Cardiac muscle cell (in vitro differentiated cells and primary cell): ENCODE data around the gene INSR. TPM values are rescaled to one million over a fixed set of nuclear protein-coding genes. Genes with fewer than 3 reads are reported as not detected.

Experiments
- DNase-seq, 2 donors: peaks; one replicate each; pipeline versions ENCODE4 v3.0.0 to v3.0.0-alpha.2; 2010 to 2017; ENCODE audit warnings: low read depth in 1 of 2, low spot score in 1 of 2
- H3K27ac ChIP-seq: fragments of 200-600 bp; sonication (generic); 2 replicates; pipeline ENCODE4 v1.5.1; 2016
- H3K27me3 ChIP-seq: fragments of 200-600 bp; sonication (generic); 2 replicates; pipeline ENCODE4 v1.6.0; 2016; ENCODE audit warnings: control low read depth
- H3K36me3 ChIP-seq: fragments of 200-600 bp; sonication (generic); 2 replicates; pipeline ENCODE4 v1.5.1; 2016; ENCODE audit warnings: control low read depth
- H3K4me1 ChIP-seq: fragments of 200-600 bp; sonication (generic); 2 replicates; pipeline ENCODE4 v1.8.1; 2017; ENCODE audit warnings: low read depth, mild to moderate bottlenecking, mixed run types
- H3K4me3 ChIP-seq: fragments of 200-600 bp; sonication (generic); 2 replicates; pipeline ENCODE4 v1.5.1; 2016; ENCODE audit warnings: mild to moderate bottlenecking
- H3K9me3 ChIP-seq: fragments of 200-600 bp; sonication (generic); 2 replicates; pipeline ENCODE4 v1.5.1; 2017; ENCODE audit warnings: low read depth, mild to moderate bottlenecking, control low read depth
- polyA plus RNA-seq: library from polyadenylated mRNA; unstranded; fragments of >200 nt; fragmentation: Nextera tagmentation; extraction: Ambion mirVana; gene quantifications from 2 replicates; pipeline ENCODE4 v1.2.1, GENCODE V29; 2016
- total RNA-seq: library from RNA; depleted of rRNA; stranded (reverse); fragments of >200 nt; gene quantifications from 2 replicates; pipeline ENCODE4 v1.2.3, GENCODE V29; 2016
- TF ChIP-seq, protein P1 (sequence below): IDR thresholded peaks from 2 replicates; pipeline ENCODE4 v1.5.1; 2012; ENCODE audit warnings: low read depth, mild to moderate bottlenecking, low read length

INSR gene
- total and polyA plus RNA-seq, 2 experiments from 2014 or later = 7.0 to 34.9 TPM

DNA sequence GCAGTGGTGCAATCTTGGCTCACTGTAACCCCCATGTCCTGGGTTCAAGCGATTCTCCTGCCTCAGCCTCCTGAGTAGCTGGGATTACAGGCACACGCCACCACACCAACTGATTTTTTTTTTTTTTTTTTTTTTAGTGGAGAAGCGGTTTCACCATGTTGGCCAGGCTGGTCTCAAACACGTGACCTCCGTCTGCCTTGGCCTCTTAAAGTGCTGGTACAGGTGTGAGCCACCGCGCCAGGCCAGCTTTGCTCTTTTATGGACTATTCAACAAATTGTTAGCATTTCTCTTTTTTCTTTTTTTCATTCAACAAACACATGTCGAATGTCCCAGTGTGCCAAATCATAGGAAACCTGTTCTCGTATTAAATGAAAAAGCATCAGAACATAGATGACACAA is 99.6 kb downstream of the INSR start:
- Histone ChIP-seq H3K4me3 (no peak overlapping the region), H3K9me3 (no peaks in the 10 kb centered on the region), H3K4me1 (no peaks in the 10 kb centered on the region), H3K36me3 (no peaks in the 10 kb centered on the region), H3K27ac (no peak overlapping the region), H3K27me3 (peaks cover 4% of the 10 kb centered on the region)
- TF ChIP-seq, protein P1, sequence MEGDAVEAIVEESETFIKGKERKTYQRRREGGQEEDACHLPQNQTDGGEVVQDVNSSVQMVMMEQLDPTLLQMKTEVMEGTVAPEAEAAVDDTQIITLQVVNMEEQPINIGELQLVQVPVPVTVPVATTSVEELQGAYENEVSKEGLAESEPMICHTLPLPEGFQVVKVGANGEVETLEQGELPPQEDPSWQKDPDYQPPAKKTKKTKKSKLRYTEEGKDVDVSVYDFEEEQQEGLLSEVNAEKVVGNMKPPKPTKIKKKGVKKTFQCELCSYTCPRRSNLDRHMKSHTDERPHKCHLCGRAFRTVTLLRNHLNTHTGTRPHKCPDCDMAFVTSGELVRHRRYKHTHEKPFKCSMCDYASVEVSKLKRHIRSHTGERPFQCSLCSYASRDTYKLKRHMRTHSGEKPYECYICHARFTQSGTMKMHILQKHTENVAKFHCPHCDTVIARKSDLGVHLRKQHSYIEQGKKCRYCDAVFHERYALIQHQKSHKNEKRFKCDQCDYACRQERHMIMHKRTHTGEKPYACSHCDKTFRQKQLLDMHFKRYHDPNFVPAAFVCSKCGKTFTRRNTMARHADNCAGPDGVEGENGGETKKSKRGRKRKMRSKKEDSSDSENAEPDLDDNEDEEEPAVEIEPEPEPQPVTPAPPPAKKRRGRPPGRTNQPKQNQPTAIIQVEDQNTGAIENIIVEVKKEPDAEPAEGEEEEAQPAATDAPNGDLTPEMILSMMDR = no peak
- DNase-seq = no peak

DNA sequence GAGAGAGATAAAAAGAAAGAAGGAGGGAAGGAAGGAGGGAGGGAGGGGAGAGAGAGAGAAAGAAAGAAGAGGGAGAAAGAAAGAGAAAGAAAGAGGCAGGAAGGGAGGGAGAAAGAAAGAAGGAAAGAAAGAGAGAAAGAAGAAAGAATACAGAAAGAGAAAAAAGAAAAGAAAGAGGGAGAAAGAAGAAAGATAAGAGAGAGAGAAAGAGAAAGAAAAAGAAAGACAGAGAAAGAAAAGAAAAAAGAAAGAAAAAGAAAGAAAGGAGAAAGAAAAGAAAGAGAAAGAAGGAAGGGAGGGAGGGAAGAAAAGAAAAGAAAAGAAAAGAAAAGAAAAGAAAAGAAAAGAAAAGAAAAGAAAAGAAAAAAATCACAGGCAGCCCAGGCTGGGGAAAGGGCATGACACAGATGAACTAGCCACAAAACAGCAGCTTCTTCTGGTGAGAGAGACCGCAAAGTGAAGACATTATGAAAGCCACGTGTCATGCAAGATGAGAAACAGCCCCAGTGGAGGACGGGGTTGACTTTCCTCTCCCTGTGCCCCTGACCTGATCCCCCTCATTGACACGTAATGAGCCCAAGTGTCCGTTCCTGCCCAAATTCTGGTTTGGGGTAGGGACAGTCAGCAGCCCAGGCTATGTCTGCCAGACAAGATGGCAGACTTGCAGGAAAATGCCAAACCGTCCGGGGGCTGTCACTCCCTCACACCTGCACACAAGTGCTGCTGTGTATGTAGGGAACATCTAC is 102.1 kb downstream of the INSR start:
- no peak overlapping the region for H3K4me3 ChIP-seq
- TF ChIP-seq, protein P1 = no peak
- H3K27me3 ChIP-seq = no peaks in the 10 kb centered on the region
- H3K27ac ChIP-seq = no peak overlapping the region
- no peak for DNase-seq
- H3K9me3 ChIP-seq = no peaks in the 10 kb centered on the region
- H3K36me3 ChIP-seq = no peaks in the 10 kb centered on the region
- peaks cover 12% of the 10 kb centered on the region for H3K4me1 ChIP-seq

DNA sequence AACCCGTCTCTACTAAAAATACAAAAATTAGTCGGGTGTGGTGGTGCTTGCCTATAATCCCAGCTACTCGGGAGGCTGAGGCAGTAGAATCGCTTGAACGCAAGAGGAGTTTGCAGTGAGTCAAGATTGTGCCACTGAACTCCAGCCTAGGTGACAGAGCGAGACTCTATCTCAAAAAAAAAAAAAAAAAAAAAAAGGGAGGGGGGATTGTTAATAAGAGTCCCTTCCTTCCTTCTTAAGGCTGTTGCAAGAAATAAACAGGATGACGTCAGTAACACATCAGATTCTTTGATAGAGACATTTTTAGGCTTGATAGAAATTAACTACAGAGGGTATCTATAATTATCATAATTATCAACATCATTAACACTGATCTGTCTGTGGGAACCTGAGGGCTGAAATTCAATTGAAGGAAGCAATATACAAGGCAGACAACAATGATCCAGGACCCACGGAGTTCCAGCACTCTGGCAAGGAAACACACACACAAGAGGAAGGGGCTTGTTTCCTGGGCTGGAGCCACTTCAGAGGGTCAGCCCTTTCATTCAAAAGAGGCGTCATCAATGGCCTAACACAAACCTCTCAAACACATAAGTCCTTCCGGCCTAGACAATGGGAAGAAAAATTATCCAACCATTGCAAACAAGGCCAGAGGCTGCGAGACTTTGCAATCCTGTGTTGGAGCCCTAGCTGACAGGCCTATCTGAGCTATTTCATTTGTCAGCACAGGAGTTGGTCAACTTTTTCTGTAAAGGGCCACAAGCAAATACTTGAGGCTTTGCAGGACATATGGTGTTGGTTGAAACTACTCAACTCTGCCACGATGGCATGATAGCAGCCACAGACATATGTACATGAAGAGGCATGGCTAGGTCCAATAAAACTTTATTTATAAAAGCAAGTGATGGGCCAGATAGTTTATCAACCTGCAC is 105.2 kb downstream of the INSR start:
- H3K27ac ChIP-seq = peak overlapping the region; percentile 72

DNA sequence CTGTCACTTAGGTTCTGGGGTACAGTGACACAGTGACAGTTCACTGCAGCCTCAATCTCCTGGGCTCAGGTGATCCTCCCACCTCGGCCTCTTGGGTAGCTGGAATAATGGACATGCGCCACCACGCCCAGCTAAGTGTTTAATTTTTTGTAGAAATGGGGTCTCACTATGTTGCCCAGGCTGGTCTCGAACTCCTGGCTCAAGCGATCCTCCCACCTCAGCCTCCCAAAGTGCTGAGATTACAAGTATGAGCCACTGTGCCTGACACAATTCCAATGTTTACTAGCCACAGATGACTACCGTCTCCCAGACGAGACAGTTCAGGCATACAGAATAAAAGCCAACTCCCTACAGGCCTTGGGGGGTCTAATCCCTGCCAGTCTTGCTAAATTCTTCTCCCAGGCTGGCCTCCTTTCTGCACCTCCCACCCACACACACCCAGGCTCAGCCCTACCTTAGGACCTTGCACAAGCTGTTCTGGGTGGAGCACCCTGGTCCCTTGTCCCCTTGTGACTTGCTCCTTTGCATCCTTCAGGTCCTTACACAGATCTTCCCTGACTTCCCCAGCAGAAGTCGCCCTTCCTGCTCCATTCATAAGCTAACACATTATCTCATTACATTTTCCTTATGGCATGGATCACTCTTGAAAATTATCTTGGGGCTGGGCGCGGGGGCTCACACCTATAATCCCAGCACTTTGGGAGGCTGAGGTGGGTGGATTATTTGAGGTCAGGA is 106.4 kb downstream of the INSR start:
- no peak for DNase-seq
- H3K36me3 ChIP-seq = no peaks in the 10 kb centered on the region
- H3K27ac ChIP-seq = no peak overlapping the region
- H3K4me3 ChIP-seq = no peak overlapping the region
- H3K9me3 ChIP-seq = no peaks in the 10 kb centered on the region
- H3K27me3 ChIP-seq = no peaks in the 10 kb centered on the region
- TF ChIP-seq, protein P1 = no peak
- H3K4me1 ChIP-seq = peaks cover 12% of the 10 kb centered on the region

More for the DNA sequence above, 105.2 kb downstream of the INSR start:
- no peak overlapping the region for H3K4me3 ChIP-seq
- peak; percentile 37 to 64 for DNase-seq
- H3K4me1 ChIP-seq = peaks cover 12% of the 10 kb centered on the region
- no peaks in the 10 kb centered on the region for H3K27me3 ChIP-seq
- TF ChIP-seq, protein P1 = no peak
- H3K9me3 ChIP-seq = no peaks in the 10 kb centered on the region
- no peaks in the 10 kb centered on the region for H3K36me3 ChIP-seq

DNA sequence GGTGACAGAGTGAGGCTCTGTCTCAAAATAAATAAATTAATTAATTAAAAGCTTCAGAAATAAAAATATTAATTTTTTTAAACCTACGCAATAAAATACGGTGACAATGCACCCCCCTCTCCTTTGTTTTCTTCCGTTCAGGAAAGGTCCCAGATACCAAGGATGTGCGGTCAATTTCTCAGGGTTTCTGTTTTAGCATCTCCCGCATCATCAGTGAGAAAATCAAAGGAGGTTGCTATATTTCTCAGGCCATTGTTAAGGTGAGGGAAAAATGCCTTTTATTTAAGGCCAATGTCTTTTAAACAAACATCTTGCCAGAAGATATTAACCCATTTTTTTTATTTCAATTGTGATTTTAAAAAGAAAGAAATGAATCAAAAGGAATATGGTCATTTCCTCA is 111.7 kb downstream of the INSR start:
- no peak for DNase-seq
- Histone ChIP-seq H3K9me3 (no peaks in the 10 kb centered on the region), H3K4me1 (no peaks in the 10 kb centered on the region), H3K27ac (no peak overlapping the region), H3K36me3 (no peaks in the 10 kb centered on the region), H3K27me3 (no peaks in the 10 kb centered on the region), H3K4me3 (no peak overlapping the region)
- TF ChIP-seq, protein P1 = no peak
